Measurements from ENCODE around the gene ERF.

DNA sequence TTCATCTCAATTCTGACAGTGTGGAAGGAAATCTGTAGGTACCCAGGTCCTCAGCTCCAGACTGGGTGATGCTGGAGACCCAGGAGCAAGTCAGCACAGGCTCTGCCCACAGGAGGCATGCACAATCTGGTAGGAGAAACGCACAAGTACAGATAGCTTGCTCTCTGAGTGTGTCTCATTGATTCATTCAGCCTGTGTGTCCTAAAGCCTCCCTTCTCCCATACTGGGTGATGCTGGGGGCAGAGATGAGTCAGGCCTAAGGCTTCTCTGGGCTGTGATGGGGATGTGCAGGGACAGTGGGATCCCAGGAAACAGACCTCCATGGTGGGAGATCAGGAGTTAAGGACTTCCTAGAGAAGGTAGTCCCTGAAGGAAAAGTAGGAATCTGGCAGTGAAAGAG, 28.0 kb downstream of the ERF start:
- TF ChIP-seq CSRNP3 (CRISPR knock-in tag; IDR thresholded peaks at IDR 0.05) (no peak), SNAI2 (CRISPR knock-in tag; IDR thresholded peaks at IDR 0.05) (no peak)

Data from SK-N-SH treated with all-trans-retinoic acid at 6 μM for 48 hours (cell line).